ENCODE measurements around the gene SLC7A14.

- TF ChIP-seq RCOR1 (IDR thresholded peaks at IDR 0.05; ENCODE audit: insufficient replicate concordance, low read length), result no peak
- TF ChIP-seq, protein P1, sequence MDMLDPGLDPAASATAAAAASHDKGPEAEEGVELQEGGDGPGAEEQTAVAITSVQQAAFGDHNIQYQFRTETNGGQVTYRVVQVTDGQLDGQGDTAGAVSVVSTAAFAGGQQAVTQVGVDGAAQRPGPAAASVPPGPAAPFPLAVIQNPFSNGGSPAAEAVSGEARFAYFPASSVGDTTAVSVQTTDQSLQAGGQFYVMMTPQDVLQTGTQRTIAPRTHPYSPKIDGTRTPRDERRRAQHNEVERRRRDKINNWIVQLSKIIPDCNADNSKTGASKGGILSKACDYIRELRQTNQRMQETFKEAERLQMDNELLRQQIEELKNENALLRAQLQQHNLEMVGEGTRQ (IDR thresholded peaks at IDR 0.05; ENCODE audit: low read depth, low read length), result no peak
These were observed 83.6 kb downstream of the SLC7A14 start for GRCh38 chr3:170502297-170502696.

Measured in IMR-90 (cell line).